Activated CD8-positive, alpha-beta T cell treated with anti-CD3 and anti-CD28 coated beads for 36 hours (primary cell): ENCODE data around the gene CYP4F3. TPM values are rescaled to one million over a fixed set of nuclear protein-coding genes. Genes with fewer than 3 reads are reported as not detected.

Experiments used
- ATAC-seq: fragments of 200-7000 bp; cut with Tn5 transposase; one replicate; pipeline ENCODE4 v1.10.0; 2021; ENCODE audit warnings: mild to moderate bottlenecking, moderate library complexity
- CTCF ChIA-PET: fragments of 350-600 bp; sonication (Branson Sonifier 250); formaldehyde crosslinking; loops from one replicate; lab custom pipeline; 2021; ENCODE audit warnings: antibody characterized with exemption; lab: Charles Lee
- POLR2A ChIA-PET: fragments of 350-600 bp; sonication (Branson Sonifier 250); formaldehyde crosslinking; loops from one replicate; lab custom pipeline; 2021; ENCODE audit warnings: antibody characterized with exemption; lab: Charles Lee
- DNase-seq: peaks from one replicate; pipeline ENCODE4 v3.0.0-alpha.2; 2020
- H3K27ac Mint-ChIP-seq: one replicate; pipeline ENCODE4 v1.8.0; 2021; ENCODE audit warnings: mild to moderate bottlenecking, mixed read lengths
- H3K27me3 Mint-ChIP-seq: one replicate; pipeline ENCODE4 v1.8.0; 2021; ENCODE audit warnings: mixed read lengths
- H3K36me3 Mint-ChIP-seq: one replicate; pipeline ENCODE4 v1.8.0; 2021; ENCODE audit warnings: low read depth, mixed read lengths
- H3K4me1 Mint-ChIP-seq: one replicate; pipeline ENCODE4 v1.8.0; 2021; ENCODE audit warnings: low read depth, mixed read lengths
- H3K4me3 Mint-ChIP-seq: one replicate; pipeline ENCODE4 v1.8.0; 2021; ENCODE audit warnings: mild to moderate bottlenecking, moderate library complexity, mixed read lengths
- H3K9me3 Mint-ChIP-seq: one replicate; pipeline ENCODE4 v1.8.0; 2021; ENCODE audit warnings: mixed read lengths
- intact Hi-C: fragments of 100-400 bp; cut with micrococcal nuclease; formaldehyde crosslinking; loops from one replicate; pipeline ENCODE4 v1.10.0; 2022
- total RNA-seq, 2 experiments: library from RNA; stranded (reverse); gene quantifications; one replicate each; pipeline ENCODE4 v1.2.3, GENCODE V29; 2021
- TF ChIP-seq, protein P1 (sequence below): fragments of 200-600 bp; IDR thresholded peaks from one replicate; pipeline ENCODE4 v1.8.0; 2022; ENCODE audit warnings: antibody characterized with exemption, mild to moderate bottlenecking

CYP4F3 gene
- total RNA-seq, 2 experiments from 2014 or later: 0.16 TPM

DNA sequence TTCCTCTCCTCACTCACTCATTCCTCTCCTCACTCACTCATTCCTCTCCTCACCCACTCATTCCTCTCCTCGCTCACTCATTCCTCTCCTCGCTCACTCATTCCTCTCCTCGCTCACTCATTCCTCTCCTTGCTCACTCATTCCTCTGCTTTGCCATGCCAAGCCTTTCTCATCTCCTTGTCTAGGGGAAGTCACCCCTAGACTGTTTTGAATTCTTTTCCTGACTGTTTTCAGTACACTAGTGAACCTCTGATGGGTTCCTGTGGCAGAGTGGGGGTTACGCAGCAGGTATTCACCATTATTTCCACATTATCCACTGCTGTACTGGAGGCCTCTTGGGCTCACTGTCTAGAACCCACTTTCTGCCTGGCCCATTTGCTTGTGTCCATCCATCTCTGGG, 24.5 kb upstream of the CYP4F3 start:
- Mint-ChIP-seq H3K9me3 (no peaks in the 10 kb centered on the region), H3K27me3 (peaks cover 14% of the 10 kb centered on the region), H3K4me1 (no peaks in the 10 kb centered on the region), H3K36me3 (no peaks in the 10 kb centered on the region), H3K4me3 (no peak overlapping the region), H3K27ac (no peak overlapping the region)
- CTCF ChIA-PET: no interaction called here
- POLR2A ChIA-PET: no interaction called here
- TF ChIP-seq, protein P1, sequence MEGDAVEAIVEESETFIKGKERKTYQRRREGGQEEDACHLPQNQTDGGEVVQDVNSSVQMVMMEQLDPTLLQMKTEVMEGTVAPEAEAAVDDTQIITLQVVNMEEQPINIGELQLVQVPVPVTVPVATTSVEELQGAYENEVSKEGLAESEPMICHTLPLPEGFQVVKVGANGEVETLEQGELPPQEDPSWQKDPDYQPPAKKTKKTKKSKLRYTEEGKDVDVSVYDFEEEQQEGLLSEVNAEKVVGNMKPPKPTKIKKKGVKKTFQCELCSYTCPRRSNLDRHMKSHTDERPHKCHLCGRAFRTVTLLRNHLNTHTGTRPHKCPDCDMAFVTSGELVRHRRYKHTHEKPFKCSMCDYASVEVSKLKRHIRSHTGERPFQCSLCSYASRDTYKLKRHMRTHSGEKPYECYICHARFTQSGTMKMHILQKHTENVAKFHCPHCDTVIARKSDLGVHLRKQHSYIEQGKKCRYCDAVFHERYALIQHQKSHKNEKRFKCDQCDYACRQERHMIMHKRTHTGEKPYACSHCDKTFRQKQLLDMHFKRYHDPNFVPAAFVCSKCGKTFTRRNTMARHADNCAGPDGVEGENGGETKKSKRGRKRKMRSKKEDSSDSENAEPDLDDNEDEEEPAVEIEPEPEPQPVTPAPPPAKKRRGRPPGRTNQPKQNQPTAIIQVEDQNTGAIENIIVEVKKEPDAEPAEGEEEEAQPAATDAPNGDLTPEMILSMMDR: no peak
- intact Hi-C loops: no loop called here
- no peak for ATAC-seq
- no peak for DNase-seq

DNA sequence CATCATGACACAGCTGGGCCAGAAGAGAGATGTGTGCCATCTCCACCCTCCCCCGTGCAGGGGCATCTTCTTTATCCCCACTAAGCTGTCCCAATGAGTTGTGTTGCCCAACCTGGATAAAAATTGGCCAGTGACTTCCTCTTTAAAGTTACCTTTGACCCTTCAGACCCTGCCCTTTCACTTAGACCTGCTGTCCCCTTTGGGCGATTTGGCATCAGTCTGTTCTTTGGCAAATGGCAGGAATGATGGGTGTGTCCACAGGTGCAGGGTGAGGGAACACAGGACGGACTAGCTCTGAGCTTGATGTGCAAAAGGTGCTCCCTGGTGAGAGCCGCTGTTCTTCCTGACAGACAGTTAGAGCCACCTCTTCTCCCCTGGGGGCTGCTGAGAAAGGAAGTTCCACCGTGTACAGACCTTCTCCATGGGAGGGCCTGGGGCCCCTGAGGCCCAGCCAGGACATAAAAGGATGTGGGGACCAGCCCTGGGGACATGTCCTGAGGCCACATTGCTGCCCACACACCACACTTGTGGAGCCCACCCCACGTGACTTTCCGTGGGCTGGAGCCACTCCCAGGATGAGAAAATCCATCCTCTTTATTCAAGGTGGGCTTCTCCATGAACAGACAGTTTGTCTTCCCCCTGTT, 23.9 kb upstream of the CYP4F3 start:
- H3K9me3 Mint-ChIP-seq: no peaks in the 10 kb centered on the region
- no peaks in the 10 kb centered on the region for H3K4me1 Mint-ChIP-seq
- no peak overlapping the region for H3K27ac Mint-ChIP-seq
- DNase-seq: no peak
- peaks cover 14% of the 10 kb centered on the region for H3K27me3 Mint-ChIP-seq
- intact Hi-C loops: no loop called here
- ChIA-PET POLR2A (no interaction called here), CTCF (no interaction called here)
- no peak overlapping the region for H3K4me3 Mint-ChIP-seq
- TF ChIP-seq, protein P1: no peak
- ATAC-seq: no peak
- no peaks in the 10 kb centered on the region for H3K36me3 Mint-ChIP-seq

DNA sequence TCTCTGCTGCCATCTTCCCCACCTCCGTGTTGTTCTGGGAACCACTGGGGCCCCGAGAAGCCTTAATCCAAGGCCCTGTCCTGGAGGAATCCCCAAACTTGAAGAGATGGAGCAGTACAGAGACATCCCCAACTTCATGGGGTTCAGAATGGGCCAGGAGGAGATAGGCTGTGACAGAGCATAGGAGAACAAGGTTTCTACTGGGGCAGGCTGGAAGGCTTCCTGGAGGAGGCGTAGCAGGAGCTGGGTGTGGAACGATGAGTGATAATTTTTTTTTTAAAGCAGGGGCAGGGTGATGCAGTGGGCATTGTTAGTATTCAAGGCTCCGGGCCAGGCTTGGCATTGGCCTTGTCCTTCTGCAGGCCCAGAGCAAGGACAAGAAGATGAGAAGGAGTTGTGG, 22.4 kb upstream of the CYP4F3 start:
- Mint-ChIP-seq H3K36me3 (no peaks in the 10 kb centered on the region), H3K9me3 (no peaks in the 10 kb centered on the region), H3K4me1 (no peaks in the 10 kb centered on the region), H3K27ac (no peak overlapping the region), H3K4me3 (no peak overlapping the region), H3K27me3 (peaks cover 18% of the 10 kb centered on the region)
- CTCF ChIA-PET: no interaction called here
- POLR2A ChIA-PET: no interaction called here
- TF ChIP-seq, protein P1: no peak
- ATAC-seq: no peak
- intact Hi-C loops: no loop called here
- DNase-seq: no peak

DNA sequence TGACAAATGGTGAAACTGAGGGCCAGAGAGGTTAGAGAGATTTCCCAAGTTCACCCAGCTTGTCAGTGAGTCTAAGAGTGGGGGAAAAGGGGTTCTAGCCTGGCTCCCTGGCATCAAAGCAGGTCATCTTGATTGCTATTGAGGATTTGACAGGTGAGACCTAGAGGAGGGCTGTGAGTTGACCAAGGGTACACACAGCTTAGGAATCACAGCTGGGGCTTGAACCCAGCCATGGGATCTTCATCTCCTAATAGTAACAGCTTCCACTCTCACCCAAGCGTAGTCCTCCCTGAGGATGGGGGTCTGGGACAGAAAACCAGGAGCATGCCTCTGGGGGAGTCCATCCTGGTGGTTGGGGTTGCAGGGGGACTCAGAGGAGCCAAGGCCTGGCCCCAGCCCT, 18.9 kb upstream of the CYP4F3 start:
- ATAC-seq: no peak
- DNase-seq: no peak
- intact Hi-C loops: no loop called here
- no peaks in the 10 kb centered on the region for H3K36me3 Mint-ChIP-seq
- no peak overlapping the region for H3K4me3 Mint-ChIP-seq
- ChIA-PET CTCF (no interaction called here), POLR2A (no interaction called here)
- no peaks in the 10 kb centered on the region for H3K4me1 Mint-ChIP-seq
- H3K27me3 Mint-ChIP-seq: peaks cover 17% of the 10 kb centered on the region
- H3K9me3 Mint-ChIP-seq: no peaks in the 10 kb centered on the region
- no peak overlapping the region for H3K27ac Mint-ChIP-seq
- TF ChIP-seq, protein P1: no peak

DNA sequence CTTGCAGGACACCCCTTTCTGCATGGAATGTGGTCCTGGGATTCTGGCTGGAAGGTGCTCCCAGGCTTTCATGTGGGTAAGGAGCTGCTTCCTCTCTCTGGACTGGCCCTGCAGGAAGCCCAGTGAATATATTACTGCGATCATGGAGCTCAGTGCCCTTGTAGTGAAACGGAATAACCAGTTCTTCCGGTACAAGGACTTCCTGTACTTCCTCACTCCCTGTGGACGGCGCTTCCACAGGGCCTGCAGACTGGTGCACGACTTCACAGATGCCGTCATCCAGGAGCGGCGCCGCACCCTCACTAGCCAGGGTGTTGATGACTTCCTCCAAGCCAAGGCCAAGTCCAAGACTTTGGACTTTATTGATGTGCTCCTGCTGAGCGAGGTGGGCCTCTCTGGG, 17.7 kb upstream of the CYP4F3 start:
- no peaks in the 10 kb centered on the region for H3K4me1 Mint-ChIP-seq
- no peak overlapping the region for H3K4me3 Mint-ChIP-seq
- ChIA-PET POLR2A (no interaction called here), CTCF (interaction anchor here (1.8 kb wide), 1 partner anchor 9 kb away, joined by 4 read pairs; no protein-coding TSS in a partner anchor)
- H3K27me3 Mint-ChIP-seq: peaks cover 16% of the 10 kb centered on the region
- TF ChIP-seq, protein P1: no peak
- ATAC-seq: no peak
- no peak overlapping the region for H3K27ac Mint-ChIP-seq
- intact Hi-C loops: no loop called here
- H3K36me3 Mint-ChIP-seq: no peaks in the 10 kb centered on the region
- DNase-seq: no peak
- no peaks in the 10 kb centered on the region for H3K9me3 Mint-ChIP-seq
